LoVo (cell line): ENCODE measurements around the gene CCDC24.

Experiments used
- DNase-seq: peaks from one replicate; pipeline ENCODE4 v3.0.0-alpha.2; 2016; ENCODE audit warnings: low spot score

CCDC24 gene

DNA sequence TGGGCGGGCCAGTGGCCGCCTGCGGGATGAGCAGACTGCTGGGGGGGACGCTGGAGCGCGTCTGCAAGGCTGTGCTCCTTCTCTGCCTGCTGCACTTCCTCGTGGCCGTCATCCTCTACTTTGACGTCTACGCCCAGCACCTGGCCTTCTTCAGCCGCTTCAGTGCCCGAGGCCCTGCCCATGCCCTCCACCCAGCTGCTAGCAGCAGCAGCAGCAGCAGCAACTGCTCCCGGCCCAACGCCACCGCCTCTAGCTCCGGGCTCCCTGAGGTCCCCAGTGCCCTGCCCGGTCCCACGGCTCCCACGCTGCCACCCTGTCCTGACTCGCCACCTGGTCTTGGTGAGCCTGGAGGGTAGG is 10.3 kb upstream of the CCDC24 start:
- DNase-seq: no peak

DNA sequence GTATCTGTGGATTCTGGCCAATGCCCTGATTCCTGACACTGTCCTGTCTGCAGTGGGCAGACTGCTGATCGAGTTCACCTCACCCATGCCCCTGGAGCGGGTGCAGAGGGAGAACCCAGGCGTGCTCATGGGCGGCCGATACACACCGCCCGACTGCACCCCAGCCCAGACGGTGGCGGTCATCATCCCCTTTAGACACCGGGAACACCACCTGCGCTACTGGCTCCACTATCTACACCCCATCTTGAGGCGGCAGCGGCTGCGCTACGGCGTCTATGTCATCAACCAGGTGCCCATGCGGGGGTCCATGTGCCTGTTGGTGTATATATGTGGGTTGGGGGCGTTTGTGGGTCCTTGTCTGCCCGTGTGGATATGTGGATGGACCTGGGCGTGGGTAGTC is 9.8 kb upstream of the CCDC24 start:
- DNase-seq: no peak

DNA sequence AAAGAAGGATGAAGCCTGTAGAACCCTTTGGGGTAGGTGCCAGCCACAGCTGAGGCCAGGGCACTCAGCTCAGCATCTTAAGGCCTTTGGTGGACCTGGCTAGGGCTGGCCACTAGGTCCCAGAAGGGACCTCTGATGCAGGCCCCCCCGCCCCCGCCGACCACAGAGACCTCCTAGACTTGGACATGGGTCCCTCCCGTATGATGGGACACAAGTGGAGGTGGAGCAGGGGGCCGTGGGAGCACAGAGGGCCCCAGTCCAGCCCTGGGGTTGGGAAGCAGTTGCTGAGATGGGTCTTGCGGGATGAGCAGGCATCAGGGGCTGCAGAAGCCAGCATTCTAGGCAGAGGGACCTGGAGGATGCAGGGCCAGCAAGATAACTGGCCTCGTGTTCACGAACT is 9.2 kb upstream of the CCDC24 start:
- no peak for DNase-seq

DNA sequence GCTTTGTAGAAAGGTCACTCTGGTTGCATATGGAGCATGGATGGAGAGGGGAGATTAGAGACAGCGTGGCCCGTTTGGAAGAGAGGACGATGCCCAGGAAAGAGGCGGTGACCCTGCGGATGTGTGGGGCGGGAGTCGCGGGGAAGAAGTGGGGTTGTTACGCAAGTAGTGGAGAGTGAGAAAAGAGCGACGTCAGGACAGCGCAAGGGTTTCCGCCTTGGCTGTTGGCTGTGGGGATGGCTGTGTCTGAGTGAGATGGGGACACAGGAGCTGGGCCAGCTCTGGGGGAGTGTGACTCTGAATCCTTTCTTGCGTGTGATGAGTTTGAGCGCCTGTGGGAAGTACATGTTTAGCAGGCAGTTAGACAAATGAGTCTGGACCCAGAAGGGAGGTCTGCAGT is 8.6 kb upstream of the CCDC24 start:
- no peak for DNase-seq

DNA sequence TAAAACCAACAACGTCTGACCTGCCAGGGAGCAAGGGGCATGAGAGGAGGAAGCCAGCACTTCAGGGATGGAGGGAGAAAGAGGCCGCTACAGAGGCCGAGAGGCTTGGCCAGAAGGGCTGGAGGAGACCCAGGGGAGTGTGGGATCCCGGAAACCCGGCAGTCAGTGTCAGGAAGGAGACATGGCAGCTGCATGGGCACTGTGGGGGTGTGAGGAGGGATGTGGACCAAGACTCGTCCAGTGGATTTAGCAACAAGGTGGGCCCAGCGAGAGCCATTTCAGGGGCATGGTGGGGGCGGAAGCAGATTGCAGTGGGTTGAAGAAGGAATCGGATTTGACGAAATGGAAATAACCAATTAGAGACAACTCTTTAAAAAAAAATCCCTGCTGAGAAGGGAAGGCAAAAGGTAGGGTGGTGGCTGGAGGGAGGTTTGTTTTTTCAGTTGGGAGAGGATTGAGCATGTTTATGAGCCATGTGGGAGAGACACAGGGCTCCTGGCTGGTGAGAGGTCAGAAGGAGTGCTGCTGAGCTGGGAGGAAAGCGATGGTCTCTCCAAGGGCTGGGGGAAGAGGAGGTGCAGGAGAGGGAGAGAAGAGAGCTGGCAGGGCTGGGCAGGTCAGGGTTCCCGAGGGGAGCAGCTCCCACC is 8.0 kb upstream of the CCDC24 start:
- DNase-seq: no peak

DNA sequence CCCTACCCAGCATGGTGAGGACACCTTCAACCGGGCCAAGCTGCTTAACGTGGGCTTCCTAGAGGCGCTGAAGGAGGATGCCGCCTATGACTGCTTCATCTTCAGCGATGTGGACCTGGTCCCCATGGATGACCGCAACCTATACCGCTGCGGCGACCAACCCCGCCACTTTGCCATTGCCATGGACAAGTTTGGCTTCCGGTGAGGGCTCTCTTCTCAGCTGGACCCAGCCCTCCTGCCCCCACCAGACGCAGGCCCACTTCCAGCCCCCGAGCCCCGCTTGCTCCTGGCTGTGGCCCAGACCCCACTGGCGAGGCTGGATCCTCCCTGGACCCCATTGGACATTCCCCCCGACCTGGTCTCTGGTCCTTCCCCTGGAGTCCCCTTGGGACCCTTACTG is 6.5 kb upstream of the CCDC24 start:
- DNase-seq: no peak

DNA sequence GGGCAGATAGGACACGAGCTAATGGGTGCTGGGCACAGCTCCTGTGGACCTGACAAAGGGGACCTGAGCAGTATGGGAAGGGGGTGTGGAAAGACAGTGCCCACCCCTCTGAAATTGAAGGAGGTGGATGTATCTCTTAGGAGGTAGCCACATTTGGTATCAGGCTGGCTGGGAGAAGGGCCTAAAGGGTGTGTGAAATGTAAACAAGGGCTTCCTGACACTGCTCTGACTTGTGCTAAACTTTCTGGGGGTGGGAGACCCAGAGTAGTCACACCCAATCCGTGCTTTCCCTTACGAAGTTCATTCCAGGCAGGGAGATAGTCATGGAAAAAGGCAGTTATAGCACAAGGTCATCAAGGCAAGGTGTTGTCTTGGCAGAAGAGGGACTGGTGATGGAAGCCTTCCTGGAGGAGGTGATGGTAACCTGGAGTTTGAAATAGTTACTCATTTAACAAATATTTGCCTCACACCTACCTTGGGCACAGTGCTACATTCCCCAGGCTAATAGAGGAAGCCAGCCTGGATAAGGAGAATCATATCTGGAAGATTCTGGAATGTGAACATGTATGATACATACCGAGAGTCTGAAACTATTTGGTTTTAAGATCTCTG is 5.3 kb upstream of the CCDC24 start:
- DNase-seq: no peak

DNA sequence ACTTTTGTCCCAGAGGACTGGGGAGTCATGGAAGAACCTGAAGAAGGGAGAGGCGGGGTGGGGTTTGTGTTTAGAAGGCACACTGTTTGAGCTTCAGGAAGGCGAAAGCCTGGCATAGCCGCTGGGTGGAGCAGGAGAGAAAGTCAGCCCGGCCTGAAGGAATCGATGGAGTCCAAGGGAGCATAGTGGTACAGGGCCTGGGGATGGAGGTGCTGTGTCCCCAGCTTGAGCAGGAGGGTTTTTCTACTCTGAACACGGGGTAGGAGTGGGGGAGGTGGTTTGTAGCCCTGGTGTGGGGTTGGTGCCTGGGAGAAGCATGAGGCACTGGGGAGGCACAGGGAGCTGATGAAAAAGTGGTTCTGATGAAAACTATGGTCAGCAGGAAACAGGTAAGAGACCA is 4.7 kb upstream of the CCDC24 start:
- DNase-seq: no peak

DNA sequence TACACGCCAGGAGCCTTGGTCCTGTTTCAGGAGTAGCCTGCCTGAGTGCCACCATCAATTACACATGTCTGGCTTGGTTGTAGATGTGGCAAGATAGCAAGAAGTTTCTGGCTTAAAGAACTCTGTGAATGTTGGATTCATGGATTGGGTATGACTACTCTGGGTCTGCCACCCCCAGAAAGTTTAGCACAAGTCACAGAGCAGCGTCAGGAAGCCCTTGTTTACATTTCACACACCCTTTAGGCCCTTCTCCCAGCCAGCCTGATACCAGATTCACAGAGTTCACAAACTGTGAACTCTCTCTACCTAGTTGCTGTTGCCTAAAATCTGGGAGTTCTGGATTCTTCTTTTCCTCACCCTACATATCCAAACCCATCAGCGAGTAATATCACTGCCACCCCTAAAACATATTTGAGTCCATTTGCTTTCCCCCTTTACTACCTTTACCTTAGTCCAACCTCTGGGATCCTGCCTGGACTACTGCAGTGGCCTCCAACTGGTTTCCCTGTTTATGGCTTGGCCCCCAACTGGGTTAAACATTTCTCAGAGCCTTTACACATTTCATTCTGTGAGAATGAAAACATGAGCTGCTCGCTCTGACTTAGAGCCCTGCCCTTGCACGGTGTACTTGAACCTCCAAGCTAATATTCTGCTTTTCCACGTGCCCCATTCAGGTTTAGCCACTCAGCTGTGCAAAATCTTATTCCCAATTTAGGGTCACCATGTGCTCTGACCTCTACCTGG is 4.1 kb upstream of the CCDC24 start:
- no peak for DNase-seq

DNA sequence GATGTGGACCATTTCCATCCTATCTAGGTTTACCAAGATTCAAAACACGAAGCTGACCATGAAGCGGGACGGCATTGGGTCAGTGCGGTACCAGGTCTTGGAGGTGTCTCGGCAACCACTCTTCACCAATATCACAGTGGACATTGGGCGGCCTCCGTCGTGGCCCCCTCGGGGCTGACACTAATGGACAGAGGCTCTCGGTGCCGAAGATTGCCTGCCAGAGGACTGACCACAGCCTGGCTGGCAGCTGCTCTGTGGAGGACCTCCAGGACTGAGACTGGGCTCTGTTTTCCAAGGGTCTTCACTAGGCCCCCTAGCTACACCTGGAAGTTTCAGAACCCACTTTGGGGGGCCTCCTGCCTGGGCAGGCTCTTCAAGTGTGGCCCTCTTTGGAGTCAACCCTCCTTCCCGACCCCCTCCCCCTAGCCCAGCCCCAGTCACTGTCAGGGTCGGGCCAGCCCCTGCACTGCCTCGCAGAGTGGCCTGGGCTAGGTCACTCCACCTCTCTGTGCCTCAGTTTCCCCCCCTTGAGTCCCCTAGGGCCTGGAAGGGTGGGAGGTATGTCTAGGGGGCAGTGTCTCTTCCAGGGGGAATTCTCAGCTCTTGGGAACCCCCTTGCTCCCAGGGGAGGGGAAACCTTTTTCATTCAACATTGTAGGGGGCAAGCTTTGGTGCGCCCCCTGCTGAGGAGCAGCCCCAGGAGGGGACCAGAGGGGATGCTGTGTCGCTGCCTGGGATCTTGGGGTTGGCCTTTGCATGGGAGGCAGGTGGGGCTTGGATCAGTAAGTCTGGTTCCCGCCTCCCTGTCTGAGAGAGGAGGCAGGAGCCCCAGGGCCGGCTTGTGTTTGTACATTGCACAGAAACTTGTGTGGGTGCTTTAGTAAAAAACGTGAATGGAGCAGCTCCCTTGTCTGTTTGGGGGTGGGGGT is 864 bp upstream of the CCDC24 start:
- DNase-seq: no peak

DNA sequence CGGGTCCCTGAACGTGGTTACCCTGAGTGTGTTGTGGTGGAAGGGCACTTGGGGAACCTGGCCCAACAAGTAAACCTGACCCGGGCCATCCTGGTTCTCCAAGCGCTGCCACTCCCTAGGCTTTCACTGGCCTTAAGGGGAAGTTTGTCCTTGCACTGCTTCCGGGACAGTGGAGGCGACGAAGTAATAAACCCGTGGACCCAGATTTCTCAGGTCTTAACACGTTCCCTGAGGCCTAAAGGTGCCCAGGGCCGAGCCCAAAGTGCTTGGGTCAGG is 261 bp upstream of the CCDC24 start:
- DNase-seq: no peak

DNA sequence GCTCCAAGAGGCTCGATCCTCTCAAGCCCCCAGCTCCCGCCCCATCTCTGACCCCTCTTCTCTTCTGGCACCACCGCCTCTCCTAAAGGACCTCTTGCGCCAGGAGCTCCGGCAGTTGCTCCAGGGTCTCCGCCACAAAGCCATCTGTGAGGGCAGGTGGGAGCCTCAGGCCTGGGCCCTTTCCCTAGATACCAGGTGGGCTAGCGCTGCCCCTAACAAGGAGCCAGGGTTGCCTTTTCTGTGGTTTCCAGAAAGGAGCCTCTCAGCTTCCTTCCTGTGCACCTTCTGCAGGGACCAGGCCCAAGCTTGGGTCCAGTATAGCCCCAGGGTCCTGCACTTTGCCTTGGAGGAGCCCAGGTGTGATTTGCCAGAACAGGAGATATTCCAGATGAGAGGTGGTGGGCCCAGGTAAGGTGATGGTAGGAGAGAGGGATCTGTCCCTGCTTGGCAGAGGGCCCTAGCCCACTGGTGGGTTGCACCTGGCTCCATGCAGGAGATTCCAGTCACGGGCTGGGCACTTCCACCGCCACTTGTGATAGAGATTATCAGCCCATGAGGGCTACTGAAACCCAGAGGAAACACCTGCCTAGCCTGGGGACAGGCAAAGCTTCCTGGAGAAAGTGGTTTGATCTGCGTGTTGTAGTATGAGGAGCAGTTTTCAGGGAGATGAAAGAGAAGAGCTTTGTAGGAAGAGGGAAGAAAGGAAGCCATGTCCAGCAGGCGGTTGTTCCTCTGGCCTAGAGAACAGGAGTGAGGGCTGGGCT is 1.0 kb downstream of the CCDC24 start:
- DNase-seq: no peak

DNA sequence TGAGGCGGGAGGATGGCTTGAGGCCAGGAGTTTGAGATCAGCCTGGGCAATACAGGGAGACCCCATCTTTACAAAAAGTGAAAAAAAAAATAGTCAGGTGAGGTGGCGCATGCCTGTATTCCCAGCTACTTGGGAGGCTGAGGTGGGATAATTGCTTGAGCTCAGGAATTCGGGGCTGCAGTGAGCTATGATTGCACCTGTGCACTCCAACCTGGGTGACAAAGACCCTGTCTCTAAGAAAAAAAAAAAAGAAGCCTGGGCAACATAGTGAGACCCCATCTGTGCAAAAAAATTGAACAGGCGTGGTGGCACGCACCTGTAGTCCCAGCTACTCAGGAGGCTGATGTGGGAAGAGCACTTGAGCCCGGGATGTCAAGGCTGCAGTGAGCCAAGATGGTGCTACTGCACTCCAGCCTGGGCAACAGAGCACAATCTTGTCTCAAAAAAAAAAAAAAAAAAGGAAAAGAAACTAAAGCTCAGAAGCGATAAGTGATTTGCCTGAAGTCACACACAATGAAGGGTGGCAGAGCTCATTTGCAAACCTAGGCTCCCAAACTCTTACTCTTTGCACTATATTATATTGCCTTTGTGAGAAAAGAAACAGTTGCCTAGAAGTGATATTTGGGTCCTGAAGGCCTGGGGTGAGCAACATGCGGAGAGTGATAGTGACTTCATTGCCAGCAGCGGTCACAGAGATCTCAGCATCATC is 2.0 kb downstream of the CCDC24 start:
- no peak for DNase-seq

DNA sequence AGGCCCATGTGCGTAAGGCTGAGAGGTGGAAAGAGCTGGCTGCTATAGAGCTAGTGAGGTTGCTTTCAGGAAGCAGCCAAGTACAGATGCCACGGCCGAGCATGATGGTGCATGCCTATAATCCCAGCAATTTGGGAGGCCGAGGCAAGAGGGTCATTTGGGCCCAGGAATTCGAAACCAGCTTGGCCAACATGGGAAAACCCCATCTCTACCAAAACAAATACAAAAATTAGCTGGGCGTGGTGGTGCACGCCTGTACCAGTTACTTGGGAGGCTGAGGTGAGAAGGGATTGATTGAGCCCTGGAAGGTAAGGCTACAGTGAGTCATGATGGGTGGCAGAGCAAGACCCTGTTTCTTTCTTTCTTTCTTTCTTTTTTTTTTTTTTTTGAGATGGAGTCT is 2.7 kb downstream of the CCDC24 start:
- DNase-seq: no peak

DNA sequence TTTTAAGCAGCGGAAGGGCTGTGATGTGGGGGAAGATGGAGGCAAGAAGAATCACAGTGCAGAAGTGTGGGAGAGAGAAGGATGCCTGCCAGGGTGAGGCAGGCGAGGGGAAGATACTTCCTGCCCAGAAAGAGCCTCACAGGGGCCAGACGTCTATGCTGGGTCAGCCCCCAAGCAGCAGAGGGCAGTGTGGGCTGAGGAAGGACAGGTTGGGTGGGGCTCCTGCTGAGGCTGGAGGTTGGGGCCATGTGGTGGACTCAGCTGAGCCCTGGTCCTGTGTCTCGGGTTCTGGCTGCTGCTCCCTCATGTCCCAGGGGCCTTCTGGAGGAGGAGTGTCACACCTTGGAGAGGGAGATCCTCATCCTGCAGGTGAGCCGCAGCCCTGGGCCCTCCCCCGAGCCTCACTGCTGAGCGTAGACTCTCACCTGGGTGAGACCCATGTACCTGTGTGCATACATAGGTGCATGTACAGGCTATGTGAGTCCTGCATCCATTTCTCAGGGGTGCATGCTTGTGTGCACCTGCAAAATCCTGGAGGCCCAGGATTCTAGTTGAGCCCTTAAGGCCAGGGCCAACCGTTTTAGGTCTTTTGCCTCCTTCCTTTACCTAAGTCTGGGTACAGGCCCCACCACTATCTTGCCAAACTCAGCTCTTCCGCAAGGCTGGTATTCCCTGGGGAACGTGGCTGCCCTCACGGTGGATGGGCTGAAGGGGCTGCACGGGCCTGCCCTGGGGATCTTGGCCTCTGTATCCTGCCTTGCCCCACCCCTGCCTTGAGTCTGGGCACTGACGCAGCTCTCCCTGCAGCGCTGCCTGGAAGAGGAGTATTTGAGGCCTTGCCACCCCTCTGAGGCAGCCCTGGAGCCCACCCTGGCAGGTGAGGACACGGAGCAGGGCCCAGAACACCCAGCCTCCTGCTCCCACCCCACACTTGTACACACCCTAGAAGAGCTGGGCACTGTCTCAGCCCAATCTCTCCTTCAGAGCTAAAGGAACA is 3.7 kb downstream of the CCDC24 start:
- no peak for DNase-seq

DNA sequence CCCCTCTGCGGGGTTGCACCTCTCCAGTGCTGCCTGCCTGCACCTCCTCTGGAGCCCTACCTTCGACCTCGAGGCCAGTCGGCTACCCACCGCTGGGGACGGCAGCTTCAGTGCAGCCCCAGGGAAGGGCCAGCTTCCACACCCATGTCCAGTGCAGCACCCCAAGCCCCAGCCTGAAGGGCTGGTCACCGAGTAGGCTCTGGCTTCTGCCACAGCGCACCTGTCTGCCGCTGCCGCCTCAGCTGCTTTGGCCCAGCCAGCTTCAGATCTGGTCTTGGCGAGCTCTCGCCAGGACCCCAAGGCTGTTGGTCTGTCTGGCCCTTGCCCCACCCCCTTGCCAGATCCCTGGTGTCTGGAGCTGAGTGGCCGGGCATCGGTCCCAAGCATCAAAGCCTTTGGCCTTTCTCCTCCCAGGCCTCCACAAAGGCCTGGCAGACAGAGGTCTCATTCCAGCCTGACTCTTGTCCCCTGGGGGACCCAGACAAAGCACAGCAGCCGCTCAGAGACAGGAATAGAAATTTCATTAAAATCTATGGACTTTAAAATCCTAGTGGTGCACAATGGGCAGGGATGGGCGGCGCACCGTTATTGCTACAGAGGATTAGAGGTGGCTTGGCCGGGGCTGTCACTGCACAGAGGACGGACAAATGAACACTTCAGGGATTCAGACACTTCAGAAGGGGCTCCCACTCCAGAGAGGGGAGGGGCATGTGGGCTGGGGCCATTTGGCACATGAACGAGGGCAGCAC is 4.8 kb downstream of the CCDC24 start:
- DNase-seq: no peak

DNA sequence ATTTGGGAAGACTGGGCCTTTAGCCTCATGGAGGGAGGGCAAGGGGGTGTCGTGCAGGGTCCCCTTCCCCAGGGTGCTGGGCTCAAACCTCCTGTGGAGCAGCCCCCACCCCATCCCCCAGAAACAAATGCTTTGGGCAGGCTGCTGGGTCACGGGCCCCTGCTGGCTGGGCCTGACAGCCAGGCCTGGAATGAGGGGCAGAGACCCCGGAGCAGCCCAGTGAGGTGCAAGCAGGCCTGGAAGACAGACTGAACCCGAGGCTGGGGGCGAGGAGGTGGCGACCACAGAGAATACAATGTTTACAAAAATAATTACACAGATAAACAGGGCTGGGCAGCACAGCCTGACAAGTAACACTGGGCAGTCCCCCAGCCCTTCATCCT is 5.3 kb downstream of the CCDC24 start:
- DNase-seq: no peak

DNA sequence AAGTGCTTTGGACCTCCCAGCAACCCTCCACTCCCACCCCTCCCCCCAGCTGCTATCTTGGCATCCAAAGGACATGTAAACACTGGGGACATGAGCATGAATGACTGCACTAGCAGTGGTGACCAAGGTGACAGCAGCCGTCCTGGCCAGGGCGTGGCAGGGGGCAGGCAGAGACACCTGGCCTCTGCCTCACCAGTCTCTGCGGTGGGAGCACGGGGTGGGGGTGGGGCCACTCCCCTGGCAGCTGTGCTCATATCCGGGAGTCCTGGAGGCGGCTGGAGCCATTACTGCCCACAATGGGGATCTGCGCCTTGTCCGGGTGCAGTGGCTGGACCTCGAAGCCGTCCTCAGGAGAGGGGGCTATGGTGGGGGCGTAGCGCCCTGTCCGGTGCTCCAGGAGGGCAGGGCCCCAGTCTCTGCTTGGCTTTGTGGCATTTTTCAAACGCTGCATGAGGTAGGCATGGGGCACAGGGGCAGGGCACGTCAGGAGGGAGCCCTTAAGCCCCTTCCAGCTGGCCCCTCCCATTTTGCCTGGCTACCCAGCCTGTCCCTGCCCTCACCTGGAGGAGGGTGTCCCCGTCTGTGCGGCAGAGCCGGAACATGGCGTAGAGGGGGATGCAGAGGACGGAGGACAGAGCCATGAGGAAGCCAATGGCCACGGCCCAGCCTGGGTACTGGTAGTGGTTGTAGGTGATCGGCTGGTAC is 6.0 kb downstream of the CCDC24 start:
- no peak for DNase-seq

DNA sequence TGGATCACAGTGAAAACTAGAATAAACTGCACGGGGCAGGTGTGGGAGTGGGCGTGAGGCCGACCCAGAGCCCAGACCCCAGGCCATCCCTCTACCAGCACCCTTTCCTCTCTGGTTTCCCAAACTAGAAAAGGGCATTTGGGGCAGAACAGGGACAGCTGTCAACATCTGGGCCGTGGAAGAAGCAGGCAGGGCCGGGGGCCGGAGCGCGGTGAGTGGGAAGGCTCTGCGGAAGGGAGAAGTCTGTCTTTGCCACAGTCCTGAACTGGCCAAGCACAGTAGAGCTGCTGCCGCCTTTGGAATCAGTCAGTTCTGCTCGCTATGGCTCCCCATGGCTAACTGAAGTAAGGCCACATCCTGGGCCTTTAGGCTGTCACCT is 6.6 kb downstream of the CCDC24 start:
- DNase-seq: no peak
